K562 (cell line): ENCODE data around the gene SLC29A2. TPM values are rescaled to one million over a fixed set of nuclear protein-coding genes. Genes with fewer than 3 reads are reported as not detected.

Source experiments
- CEBPG ChIP-seq, 3 experiments: fragments of 200-800 bp in 1 of 3; sonication (Bioruptor generic) in 1 of 3; sonication (generic) in 1 of 3; formaldehyde crosslinking in 1 of 3; IDR thresholded peaks in 2 of 3; conservative IDR thresholded peaks in 1 of 3; 2 replicates each; pipeline versions ENCODE4 v1.6.1 to v1.8.0; 2016 to 2022; ENCODE audit warnings: missing compliant biosample characterization in 2 of 3, missing genetic modification characterization in 2 of 3, mild to moderate bottlenecking in 1 of 3, missing genetic modification reagents in 1 of 3
- ETV5 ChIP-seq: sonication (generic); formaldehyde crosslinking; IDR thresholded peaks from 2 replicates; pipeline ENCODE4 v1.4.0; 2020; ENCODE audit warnings: low read depth, mild to moderate bottlenecking, missing genetic modification reagents
- FOXJ3 ChIP-seq: sonication (generic); formaldehyde crosslinking; IDR thresholded peaks from 2 replicates; pipeline ENCODE4 v1.4.0; 2020; ENCODE audit warnings: mild to moderate bottlenecking, missing genetic modification reagents
- HDAC1 ChIP-seq, 2 experiments: fragments of 450-650 bp; IDR thresholded peaks; 2 replicates each; pipeline ENCODE4 v1.6.1; 2016 to 2017; ENCODE audit warnings: inconsistent platforms in 1 of 2, mild to moderate bottlenecking in 1 of 2, moderate library complexity in 1 of 2
- HDAC8 ChIP-seq: fragments of 450-650 bp; IDR thresholded peaks from 2 replicates; pipeline ENCODE4 v1.6.1; 2016; ENCODE audit warnings: mild to moderate bottlenecking, missing genetic modification characterization, moderate library complexity, missing compliant biosample characterization
- KDM2B ChIP-seq: fragments of 250-450 bp; sonication (Bioruptor Pico); IDR thresholded peaks from 2 replicates; pipeline ENCODE4 v1.8.0; 2021; ENCODE audit warnings: mild to moderate bottlenecking, moderate library complexity
- MAFK ChIP-seq: IDR thresholded peaks from 2 replicates; pipeline ENCODE4 v1.6.1; 2011; ENCODE audit warnings: low read length, improper control_type of control experiment
- NEUROD1 ChIP-seq: fragments of 150-350 bp; IDR thresholded peaks from 2 replicates; pipeline ENCODE4 v1.6.1; 2014; ENCODE audit warnings: borderline replicate concordance, low read length, low read depth; ENCODE audit not compliant: partially characterized antibody
- NR2C1 ChIP-seq, 2 experiments: fragments of 450-650 bp; IDR thresholded peaks; 2 replicates each; pipeline ENCODE4 v1.6.1; 2017; ENCODE audit warnings: mild to moderate bottlenecking in 2 of 2, antibody characterized with exemption in 1 of 2, inconsistent platforms in 1 of 2, missing compliant biosample characterization in 1 of 2, missing genetic modification characterization in 1 of 2
- RCOR1 ChIP-seq, 2 experiments: IDR thresholded peaks; 2 replicates each; pipeline ENCODE4 v1.6.1; 2012; ENCODE audit warnings: low read depth in 2 of 2, low read length in 2 of 2, borderline replicate concordance in 1 of 2, improper control_type of control experiment in 1 of 2
- RHOXF2B ChIP-seq: fragments of 250-450 bp; sonication (Bioruptor Pico); conservative IDR thresholded peaks from 2 replicates; pipeline ENCODE4 v1.5.1; 2021
- SP2 ChIP-seq: IDR thresholded peaks from 2 replicates; pipeline ENCODE4 v1.6.1; 2011; ENCODE audit warnings: mild to moderate bottlenecking, low read depth, low read length, moderate library complexity; ENCODE audit not compliant: poor library complexity, severe bottlenecking; ENCODE audit errors: extremely low read depth
- ZNF140 ChIP-seq: fragments of 250-450 bp; sonication (Bioruptor Pico); IDR thresholded peaks from 2 replicates; pipeline ENCODE4 v1.8.0; 2021; ENCODE audit warnings: moderate library complexity, mild to moderate bottlenecking, inconsistent platforms
- ZNF23 ChIP-seq: fragments of 250-450 bp; sonication (Bioruptor Pico); IDR thresholded peaks from 2 replicates; pipeline ENCODE4 v1.4.0; 2020; ENCODE audit warnings: mild to moderate bottlenecking
- ZNF431 ChIP-seq: sonication (generic); formaldehyde crosslinking; IDR thresholded peaks from 2 replicates; pipeline ENCODE4 v1.8.0; 2022; ENCODE audit warnings: mild to moderate bottlenecking, missing genetic modification reagents
- polyA plus RNA-seq, 8 experiments: library from polyadenylated mRNA; depleted of rRNA in 4 of 8; stranded (reverse) in 5 of 8; unstranded in 3 of 8; fragments of >200 nt; fragmentation: Nextera tagmentation in 2 of 8; fragmentation: Illumina TruSeq in 1 of 8; extraction: Ambion mirVana in 2 of 8; extraction: Trizol in 1 of 8; gene quantifications; 2 replicates each; pipeline versions ENCODE4 v1.2.1 to v1.2.3, GENCODE V29; 2011 to 2014; ENCODE audit warnings: inconsistent platforms in 1 of 8, missing spikeins in 1 of 8
- total RNA-seq, 7 experiments: library from RNA; depleted of rRNA in 6 of 7; stranded (reverse); fragments of >200 nt in 6 of 7; fragmentation: Illumina TruSeq in 2 of 7; extraction: Trizol in 2 of 7; gene quantifications; 2 replicates each; pipeline versions ENCODE4 v1.2.1 to v1.2.3, GENCODE V29; 2011 to 2021; ENCODE audit warnings: low replicate concordance in 1 of 7
- TF ChIP-seq, protein P1 (sequence below): fragments of 200-800 bp; sonication (Bioruptor generic); IDR thresholded peaks from 2 replicates; pipeline ENCODE4 v1.6.1; 2017; ENCODE audit warnings: missing genetic modification characterization, missing compliant biosample characterization
- TF ChIP-seq, protein P2 (sequence below): fragments of 450-650 bp; IDR thresholded peaks from 2 replicates; pipeline ENCODE4 v1.6.1; 2016
- TF ChIP-seq, protein P3 (sequence below), 2 experiments: fragments of 450-650 bp in 1 of 2; sonication (generic) in 1 of 2; formaldehyde crosslinking; conservative IDR thresholded peaks; 2 replicates each; pipeline versions ENCODE4 v1.4.0 to v1.8.1; 2020 to 2022; ENCODE audit warnings: mild to moderate bottlenecking in 1 of 2, missing genetic modification reagents in 1 of 2
- TF ChIP-seq, protein P4 (sequence below): conservative IDR thresholded peaks from 2 replicates; pipeline ENCODE4 v1.6.1; 2011; ENCODE audit warnings: low read depth, mild to moderate bottlenecking, low read length; ENCODE audit not compliant: control insufficient read depth
- TF ChIP-seq, protein P5 (sequence below): fragments of 450-650 bp; formaldehyde crosslinking; IDR thresholded peaks from 2 replicates; pipeline ENCODE4 v1.4.0; 2022; ENCODE audit warnings: missing genetic modification characterization

SLC29A2 gene
- total and polyA plus RNA-seq, 9 of the 15 experiments (the other 6 are each of a cell fraction or from before 2014, with no cell fraction given): 2.4 to 48.6 (median 14.2) TPM

DNA sequence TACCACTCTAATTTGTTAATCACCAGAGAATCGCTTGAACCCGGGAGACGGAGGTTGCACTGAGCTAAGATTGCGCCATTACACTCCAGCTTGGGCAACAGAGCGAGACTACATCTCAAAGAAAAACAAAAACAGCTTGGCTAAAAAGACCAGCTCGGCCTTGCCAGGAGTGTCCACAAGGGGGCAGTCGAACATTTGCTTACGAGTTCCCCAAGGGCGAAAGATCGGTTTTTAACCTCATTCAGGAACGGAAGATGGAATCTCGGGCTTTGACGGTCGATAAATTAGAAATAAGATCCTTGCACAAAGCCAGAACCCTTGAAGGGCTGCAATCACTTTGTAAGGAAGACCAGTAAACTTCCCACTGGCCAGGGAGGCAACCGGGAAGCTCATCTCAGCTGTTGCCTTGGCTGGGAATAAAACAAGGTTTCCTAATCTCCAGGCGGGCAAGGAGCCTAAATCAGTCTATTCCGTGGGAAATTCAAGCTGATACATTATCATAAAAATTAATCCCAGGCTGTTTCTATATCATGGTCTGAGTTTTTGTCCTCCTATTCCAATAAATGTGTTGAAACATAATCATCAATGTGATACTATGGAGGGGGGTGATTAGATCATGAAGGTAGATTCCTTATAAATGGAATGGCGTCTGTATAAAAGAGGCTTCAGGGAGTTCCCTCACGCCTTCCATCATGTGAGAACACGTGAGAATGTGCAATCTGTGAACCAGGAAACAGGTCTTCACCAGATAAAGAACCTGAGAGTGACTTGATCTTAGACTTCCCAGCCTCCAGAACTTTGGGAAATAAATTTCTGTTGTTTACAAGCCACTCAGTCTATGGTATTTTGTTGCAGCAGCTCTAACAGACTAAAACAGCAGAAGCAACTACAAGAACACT is 14.9 kb upstream of the SLC29A2 start (continued):
- TF ChIP-seq ZNF431 (CRISPR knock-in tag): no peak
- TF ChIP-seq, protein P1, sequence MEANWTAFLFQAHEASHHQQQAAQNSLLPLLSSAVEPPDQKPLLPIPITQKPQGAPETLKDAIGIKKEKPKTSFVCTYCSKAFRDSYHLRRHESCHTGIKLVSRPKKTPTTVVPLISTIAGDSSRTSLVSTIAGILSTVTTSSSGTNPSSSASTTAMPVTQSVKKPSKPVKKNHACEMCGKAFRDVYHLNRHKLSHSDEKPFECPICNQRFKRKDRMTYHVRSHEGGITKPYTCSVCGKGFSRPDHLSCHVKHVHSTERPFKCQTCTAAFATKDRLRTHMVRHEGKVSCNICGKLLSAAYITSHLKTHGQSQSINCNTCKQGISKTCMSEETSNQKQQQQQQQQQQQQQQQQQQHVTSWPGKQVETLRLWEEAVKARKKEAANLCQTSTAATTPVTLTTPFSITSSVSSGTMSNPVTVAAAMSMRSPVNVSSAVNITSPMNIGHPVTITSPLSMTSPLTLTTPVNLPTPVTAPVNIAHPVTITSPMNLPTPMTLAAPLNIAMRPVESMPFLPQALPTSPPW (CRISPR knock-in tag): no peak; the same call in 1 of the 2 replicates
- peak; percentile 80 for TF ChIP-seq CEBPG (CRISPR knock-in tag; IDR thresholded peaks at IDR 0.05)
- peak; percentile 83 to 91 for TF ChIP-seq CEBPG (tag; conservative IDR thresholded peaks at IDR 0.05 in 1 of 2, IDR thresholded peaks at IDR 0.05 in 1 of 2)
- TF ChIP-seq RHOXF2B (CRISPR knock-in tag): no peak
- TF ChIP-seq ZNF23 (CRISPR knock-in tag): no peak
- no peak for TF ChIP-seq HDAC1 (IDR thresholded peaks at IDR 0.05)
- no peak for TF ChIP-seq SP2
- no peak for TF ChIP-seq FOXJ3 (CRISPR knock-in tag)
- no peak for TF ChIP-seq MAFK
- TF ChIP-seq NR2C1 (IDR thresholded peaks at IDR 0.05): no peak
- TF ChIP-seq NR2C1 (tag; IDR thresholded peaks at IDR 0.05): no peak
- no peak for TF ChIP-seq NEUROD1
- TF ChIP-seq, protein P2, sequence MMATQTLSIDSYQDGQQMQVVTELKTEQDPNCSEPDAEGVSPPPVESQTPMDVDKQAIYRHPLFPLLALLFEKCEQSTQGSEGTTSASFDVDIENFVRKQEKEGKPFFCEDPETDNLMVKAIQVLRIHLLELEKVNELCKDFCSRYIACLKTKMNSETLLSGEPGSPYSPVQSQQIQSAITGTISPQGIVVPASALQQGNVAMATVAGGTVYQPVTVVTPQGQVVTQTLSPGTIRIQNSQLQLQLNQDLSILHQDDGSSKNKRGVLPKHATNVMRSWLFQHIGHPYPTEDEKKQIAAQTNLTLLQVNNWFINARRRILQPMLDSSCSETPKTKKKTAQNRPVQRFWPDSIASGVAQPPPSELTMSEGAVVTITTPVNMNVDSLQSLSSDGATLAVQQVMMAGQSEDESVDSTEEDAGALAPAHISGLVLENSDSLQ: peak; percentile 60
- TF ChIP-seq, protein P3, sequence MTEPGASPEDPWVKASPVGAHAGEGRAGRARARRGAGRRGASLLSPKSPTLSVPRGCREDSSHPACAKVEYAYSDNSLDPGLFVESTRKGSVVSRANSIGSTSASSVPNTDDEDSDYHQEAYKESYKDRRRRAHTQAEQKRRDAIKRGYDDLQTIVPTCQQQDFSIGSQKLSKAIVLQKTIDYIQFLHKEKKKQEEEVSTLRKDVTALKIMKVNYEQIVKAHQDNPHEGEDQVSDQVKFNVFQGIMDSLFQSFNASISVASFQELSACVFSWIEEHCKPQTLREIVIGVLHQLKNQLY (CRISPR knock-in tag; conservative IDR thresholded peaks at IDR 0.05): no peak
- TF ChIP-seq KDM2B (CRISPR knock-in tag): no peak
- TF ChIP-seq ZNF140 (CRISPR knock-in tag): no peak
- TF ChIP-seq ETV5 (CRISPR knock-in tag): no peak
- TF ChIP-seq, protein P4, sequence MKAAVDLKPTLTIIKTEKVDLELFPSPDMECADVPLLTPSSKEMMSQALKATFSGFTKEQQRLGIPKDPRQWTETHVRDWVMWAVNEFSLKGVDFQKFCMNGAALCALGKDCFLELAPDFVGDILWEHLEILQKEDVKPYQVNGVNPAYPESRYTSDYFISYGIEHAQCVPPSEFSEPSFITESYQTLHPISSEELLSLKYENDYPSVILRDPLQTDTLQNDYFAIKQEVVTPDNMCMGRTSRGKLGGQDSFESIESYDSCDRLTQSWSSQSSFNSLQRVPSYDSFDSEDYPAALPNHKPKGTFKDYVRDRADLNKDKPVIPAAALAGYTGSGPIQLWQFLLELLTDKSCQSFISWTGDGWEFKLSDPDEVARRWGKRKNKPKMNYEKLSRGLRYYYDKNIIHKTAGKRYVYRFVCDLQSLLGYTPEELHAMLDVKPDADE: no peak
- TF ChIP-seq, protein P5, sequence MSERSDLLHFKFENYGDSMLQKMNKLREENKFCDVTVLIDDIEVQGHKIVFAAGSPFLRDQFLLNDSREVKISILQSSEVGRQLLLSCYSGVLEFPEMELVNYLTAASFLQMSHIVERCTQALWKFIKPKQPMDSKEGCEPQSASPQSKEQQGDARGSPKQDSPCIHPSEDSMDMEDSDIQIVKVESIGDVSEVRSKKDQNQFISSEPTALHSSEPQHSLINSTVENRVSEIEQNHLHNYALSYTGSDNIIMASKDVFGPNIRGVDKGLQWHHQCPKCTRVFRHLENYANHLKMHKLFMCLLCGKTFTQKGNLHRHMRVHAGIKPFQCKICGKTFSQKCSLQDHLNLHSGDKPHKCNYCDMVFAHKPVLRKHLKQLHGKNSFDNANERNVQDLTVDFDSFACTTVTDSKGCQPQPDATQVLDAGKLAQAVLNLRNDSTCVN (CRISPR knock-in tag): no peak
- peak in 1 of 2 experiments; percentile 74; a peak in 1 of 4 replicates for TF ChIP-seq RCOR1 (IDR thresholded peaks at IDR 0.05; ENCODE audit: borderline replicate concordance in 1 of 2, low read depth in 2 of 2, low read length in 2 of 2)
- no peak for TF ChIP-seq HDAC8
